WI38 (cell line): ENCODE data around the gene RRBP1.
"Not testable (repeated sequence)": the region's sequence is repeated elsewhere in the genome, so short reads cannot be mapped to it uniquely, and the experiment has no call there.

Source experiments
- H3K4me3 ChIP-seq: 2 replicates; pipeline ENCODE4 v1.5.1; 2011; ENCODE audit warnings: low read depth, mild to moderate bottlenecking, control low read depth, low read length
- CTCF ChIP-seq: IDR thresholded peaks from 2 replicates; pipeline ENCODE4 v1.5.1; 2012; ENCODE audit warnings: low read depth, mild to moderate bottlenecking, control low read depth, low read length

Gene RRBP1

DNA sequence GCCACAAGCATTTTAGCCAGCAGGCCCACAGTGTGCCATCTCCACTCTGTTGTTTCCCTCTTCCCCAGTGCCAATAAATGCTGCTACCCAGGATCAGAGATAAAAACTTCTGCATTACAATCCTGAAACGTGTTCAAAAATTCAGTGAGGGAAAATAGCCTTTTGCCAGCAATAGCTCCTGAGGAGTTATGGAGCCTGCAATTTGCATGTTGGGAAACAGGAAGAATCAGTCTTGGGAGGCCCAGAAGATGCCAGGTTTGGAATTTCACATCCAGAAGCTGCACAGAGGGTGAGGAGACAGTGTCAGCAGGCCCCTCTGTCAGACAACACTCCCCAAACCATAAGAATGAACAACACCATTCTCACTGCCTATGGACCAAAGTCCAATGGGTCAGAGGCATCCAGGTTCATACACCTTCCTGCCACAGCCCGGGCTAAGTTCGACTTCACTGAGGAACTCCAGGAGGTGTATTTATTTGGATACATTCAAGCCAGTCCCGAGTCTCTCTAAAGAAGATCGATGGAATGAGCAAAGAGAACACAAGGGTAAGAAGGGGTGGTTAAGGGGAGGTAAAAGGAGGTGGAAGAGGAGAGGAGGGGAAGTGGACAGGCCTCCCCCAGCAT lies 20.8 kb downstream of the RRBP1 start:
- H3K4me3 ChIP-seq = no peak overlapping the region
- TF ChIP-seq CTCF = no peak

GRCh38 chr20:17660667-17661066 lies 21.4 kb downstream of the RRBP1 start:
- H3K4me3 ChIP-seq = no peak overlapping the region
- no peak for TF ChIP-seq CTCF

GRCh38 chr20:17659801-17660200 lies 22.2 kb downstream of the RRBP1 start:
- no peak for TF ChIP-seq CTCF
- H3K4me3 ChIP-seq = no peak overlapping the region

DNA sequence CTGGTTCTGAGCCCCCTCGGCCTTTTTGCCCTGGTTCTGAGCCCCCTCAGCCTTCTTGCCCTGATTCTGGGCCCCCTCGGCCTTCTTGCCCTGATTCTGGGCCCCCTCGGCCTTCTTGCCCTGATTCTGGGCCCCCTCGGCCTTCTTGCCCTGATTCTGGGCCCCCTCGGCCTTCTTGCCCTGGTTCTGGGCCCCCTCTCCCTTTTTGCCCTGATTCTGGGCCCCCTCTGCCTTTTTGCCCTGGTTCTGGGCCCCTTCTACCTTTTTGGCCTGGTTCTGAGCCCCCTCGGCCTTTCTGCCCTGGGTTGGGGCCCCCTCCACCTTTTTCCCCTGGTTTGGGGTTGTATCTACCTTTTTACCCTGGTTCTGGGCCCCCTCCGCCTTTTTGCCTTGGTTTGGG lies 22.7 kb downstream of the RRBP1 start:
- not testable (repeated sequence) for H3K4me3 ChIP-seq

DNA sequence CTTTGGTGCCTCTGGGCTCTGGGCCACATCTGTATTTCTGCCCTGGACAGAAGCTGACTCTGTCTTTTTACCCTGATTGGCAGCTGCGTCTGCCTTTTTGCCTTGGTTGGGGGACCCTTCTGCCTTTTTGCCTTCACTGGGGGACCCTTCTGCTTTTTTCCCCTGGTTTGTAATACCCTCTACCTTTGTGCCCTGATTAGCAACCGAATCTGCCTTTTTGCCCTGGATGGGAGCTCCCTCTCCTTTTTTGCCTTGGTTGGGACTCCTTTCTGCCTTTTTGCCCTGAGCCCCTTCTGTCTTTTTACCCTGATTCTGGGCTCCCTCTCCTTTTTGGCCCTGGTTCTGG lies 23.4 kb downstream of the RRBP1 start:
- no peak for TF ChIP-seq CTCF
- no peak overlapping the region for H3K4me3 ChIP-seq

DNA sequence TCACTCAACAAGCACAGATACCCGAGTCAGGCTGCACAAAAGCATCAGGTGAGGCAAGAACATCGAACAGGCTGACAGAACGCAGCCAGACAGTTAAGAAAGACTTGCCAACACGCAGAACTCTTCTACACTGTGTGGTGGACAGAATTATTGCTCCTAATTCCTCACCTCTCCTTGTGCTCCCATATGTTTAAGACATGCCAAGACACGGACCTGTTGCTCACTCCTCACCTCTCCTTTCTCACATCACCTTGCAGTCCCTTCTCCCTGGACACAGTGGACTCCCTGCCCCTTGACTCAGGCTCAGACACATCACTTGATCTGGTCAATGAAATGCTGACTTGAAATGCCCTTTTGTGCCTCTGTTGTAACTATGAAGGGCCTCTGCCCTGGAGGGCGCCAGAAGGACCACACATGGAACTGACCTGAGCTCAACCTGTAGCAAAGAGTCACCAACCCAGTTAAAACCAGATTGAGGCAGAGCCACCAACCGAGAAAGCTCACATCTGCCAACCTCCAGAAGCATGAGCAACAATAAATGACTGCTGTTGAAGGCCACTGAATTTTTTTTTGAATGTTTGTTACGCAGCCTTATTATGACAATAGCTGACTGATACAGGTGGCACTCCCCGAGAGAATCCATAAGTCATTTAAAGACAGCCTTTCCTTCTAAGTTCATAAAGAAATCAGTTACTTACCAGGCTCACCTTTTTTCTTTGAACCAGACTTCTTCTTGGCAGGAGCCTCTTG lies 24.0 kb downstream of the RRBP1 start:
- H3K4me3 ChIP-seq = no peak overlapping the region
- TF ChIP-seq CTCF = no peak

DNA sequence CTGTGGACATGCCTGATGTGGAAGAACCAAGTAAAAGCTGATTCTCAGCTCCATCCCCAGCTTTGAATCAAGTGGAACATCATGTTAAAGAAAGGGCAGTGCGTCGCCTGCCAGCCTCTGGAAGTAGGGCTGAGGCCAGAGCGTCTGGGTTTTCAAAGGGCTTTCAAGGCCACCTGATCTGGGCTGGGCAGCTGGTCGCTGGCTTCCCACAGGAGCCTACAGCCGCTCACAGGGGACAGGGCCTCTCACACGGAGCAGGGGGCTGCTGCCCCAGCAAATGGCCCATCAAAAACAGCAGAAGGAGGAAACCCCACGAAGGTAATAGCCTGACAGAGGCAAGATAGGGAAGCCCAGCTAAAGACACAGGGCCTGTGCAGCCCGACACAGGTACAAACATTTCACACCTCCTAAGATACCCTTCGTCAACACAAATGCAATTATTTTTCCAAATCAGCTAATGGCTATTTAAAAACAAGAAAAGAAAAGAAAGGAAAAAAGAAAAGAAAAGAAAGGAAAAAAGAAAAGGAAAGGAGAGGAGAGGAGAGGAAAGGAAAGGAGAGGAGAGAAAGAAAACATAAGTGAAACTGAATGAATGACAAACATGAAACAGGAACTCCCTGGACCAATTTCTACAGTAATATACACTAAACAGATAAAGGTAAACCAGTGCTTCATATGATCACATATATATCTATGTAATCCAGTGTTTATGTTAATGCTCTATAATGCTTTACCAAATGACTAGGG lies 24.8 kb downstream of the RRBP1 start:
- TF ChIP-seq CTCF = no peak
- H3K4me3 ChIP-seq = no peak overlapping the region
